Measurements from ENCODE around the gene KCNA1.

KCNA1 gene

GRCh38 chr12:4961311-4961710 lies 51.6 kb downstream of the KCNA1 start:
- no peak for DNase-seq

- DNase-seq, result no peak
Observed at GRCh38 chr12:4962539-4963486, 53.1 kb downstream of the KCNA1 start.

Data from T-helper 1 cell (primary cell).